HuH-7.5 (cell line): ENCODE data around the gene GPD2.
"Not testable (repeated sequence)": the region's sequence is repeated elsewhere in the genome, so short reads cannot be mapped to it uniquely, and the experiment has no call there.

Experiments used
- DNase-seq: peaks from one replicate; pipeline ENCODE4 v3.0.0; 2011; ENCODE audit warnings: low spot score

The GPD2 gene

GRCh38 chr2:156476021-156476849 lies 40.1 kb downstream of the GPD2 start:
- DNase-seq: no peak

- no peak for DNase-seq
Measured at GRCh38 chr2:156476850-156477206, 40.6 kb downstream of the GPD2 start.

GRCh38 chr2:156480376-156480775 lies 44.2 kb downstream of the GPD2 start:
- no peak for DNase-seq

- DNase-seq: no peak
Measured at GRCh38 chr2:156481312-156481711, 45.1 kb downstream of the GPD2 start.

- no peak for DNase-seq
Measured at GRCh38 chr2:156483741-156484173, 47.6 kb downstream of the GPD2 start.

- DNase-seq: no peak
Measured at GRCh38 chr2:156486147-156486546, 50.0 kb downstream of the GPD2 start.

- no peak for DNase-seq
Measured at GRCh38 chr2:156486614-156487013, 50.4 kb downstream of the GPD2 start.

- no peak for DNase-seq
Measured at GRCh38 chr2:156489195-156489594, 53.0 kb downstream of the GPD2 start.

- no peak for DNase-seq
Measured at GRCh38 chr2:156489750-156490465, 53.7 kb downstream of the GPD2 start.

- DNase-seq: no peak
Measured at GRCh38 chr2:156490466-156490840, 54.3 kb downstream of the GPD2 start.

GRCh38 chr2:156491176-156491575 lies 55.0 kb downstream of the GPD2 start:
- no peak for DNase-seq

GRCh38 chr2:156492979-156493378 lies 56.8 kb downstream of the GPD2 start:
- no peak for DNase-seq

- not testable (repeated sequence) for DNase-seq
Measured at GRCh38 chr2:156495998-156496397, 59.8 kb downstream of the GPD2 start.

- no peak for DNase-seq
Measured at GRCh38 chr2:156505696-156506095, 69.5 kb downstream of the GPD2 start.

GRCh38 chr2:156511122-156511521 lies 74.9 kb downstream of the GPD2 start:
- no peak for DNase-seq

- no peak for DNase-seq
Measured at GRCh38 chr2:156511803-156512202, 75.6 kb downstream of the GPD2 start.

- no peak for DNase-seq
Measured at GRCh38 chr2:156512451-156512850, 76.3 kb downstream of the GPD2 start.

- no peak for DNase-seq
Measured at GRCh38 chr2:156513219-156513618, 77.0 kb downstream of the GPD2 start.

- DNase-seq: no peak
Measured at GRCh38 chr2:156517419-156517818, 81.2 kb downstream of the GPD2 start.

- DNase-seq: no peak
Measured at GRCh38 chr2:156518138-156518537, 82.0 kb downstream of the GPD2 start.

GRCh38 chr2:156522864-156523440 lies 86.8 kb downstream of the GPD2 start:
- no peak for DNase-seq

- DNase-seq: no peak
Measured at GRCh38 chr2:156526950-156527636, 90.9 kb downstream of the GPD2 start.

GRCh38 chr2:156528583-156528982 lies 92.4 kb downstream of the GPD2 start:
- not testable (repeated sequence) for DNase-seq
